Fibroblast of lung (primary cell): ENCODE measurements around the gene LRRC8D.

Source experiments
- EZH2 ChIP-seq: IDR thresholded peaks from 2 replicates; pipeline ENCODE4 v1.5.1; 2012; ENCODE audit warnings: low read length, control low read depth, mild to moderate bottlenecking; ENCODE audit errors: missing control alignments
- TF ChIP-seq, protein P1 (sequence below), 2 donors: IDR thresholded peaks in 1 of 2; conservative IDR thresholded peaks in 1 of 2; 1 replicate in 1 of 2; 2 replicates in 1 of 2; pipeline ENCODE4 v1.5.1; 2011 to 2012; ENCODE audit warnings: low read length in 2 of 2, control low read depth in 1 of 2, inconsistent platforms in 1 of 2, low read depth in 1 of 2, mild to moderate bottlenecking in 1 of 2

DNA sequence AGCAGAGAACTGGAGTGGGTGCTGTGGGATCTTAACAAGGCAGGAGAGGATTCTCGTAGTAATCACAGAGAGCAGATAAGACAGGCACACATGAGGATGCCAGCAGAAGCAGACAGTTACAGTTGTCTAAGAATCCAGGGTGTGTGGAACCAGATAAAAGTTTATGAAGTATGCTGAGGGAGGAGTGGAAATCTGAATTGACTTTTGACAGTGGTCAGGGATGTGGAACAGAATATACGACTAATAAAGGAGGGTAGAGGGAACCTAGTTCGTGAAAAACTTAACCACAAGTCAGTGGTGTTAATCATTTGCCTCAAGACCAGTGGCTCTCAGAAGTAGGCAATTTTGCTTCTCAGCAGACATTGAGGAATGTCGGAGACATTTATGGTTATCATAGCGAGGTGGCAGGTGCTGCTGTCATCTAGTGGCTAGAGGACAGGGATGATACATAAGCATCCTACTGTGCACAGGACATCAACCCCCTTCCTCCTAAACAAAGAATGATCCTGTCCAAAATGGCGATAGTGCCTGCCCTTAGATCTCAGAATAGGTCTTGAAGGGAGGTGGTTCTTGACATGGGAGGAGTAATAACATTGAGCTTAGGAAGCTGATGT lies 3.0 kb downstream of the LRRC8D start:
- no peak for TF ChIP-seq EZH2
- TF ChIP-seq, protein P1, sequence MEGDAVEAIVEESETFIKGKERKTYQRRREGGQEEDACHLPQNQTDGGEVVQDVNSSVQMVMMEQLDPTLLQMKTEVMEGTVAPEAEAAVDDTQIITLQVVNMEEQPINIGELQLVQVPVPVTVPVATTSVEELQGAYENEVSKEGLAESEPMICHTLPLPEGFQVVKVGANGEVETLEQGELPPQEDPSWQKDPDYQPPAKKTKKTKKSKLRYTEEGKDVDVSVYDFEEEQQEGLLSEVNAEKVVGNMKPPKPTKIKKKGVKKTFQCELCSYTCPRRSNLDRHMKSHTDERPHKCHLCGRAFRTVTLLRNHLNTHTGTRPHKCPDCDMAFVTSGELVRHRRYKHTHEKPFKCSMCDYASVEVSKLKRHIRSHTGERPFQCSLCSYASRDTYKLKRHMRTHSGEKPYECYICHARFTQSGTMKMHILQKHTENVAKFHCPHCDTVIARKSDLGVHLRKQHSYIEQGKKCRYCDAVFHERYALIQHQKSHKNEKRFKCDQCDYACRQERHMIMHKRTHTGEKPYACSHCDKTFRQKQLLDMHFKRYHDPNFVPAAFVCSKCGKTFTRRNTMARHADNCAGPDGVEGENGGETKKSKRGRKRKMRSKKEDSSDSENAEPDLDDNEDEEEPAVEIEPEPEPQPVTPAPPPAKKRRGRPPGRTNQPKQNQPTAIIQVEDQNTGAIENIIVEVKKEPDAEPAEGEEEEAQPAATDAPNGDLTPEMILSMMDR (conservative IDR thresholded peaks at IDR 0.05 in 1 of 2, IDR thresholded peaks at IDR 0.05 in 1 of 2; ENCODE audit: low read depth in 1 of 2, low read length in 2 of 2), result no peak
